ENCODE results near the gene CAPN14.

Gene CAPN14, protein sequence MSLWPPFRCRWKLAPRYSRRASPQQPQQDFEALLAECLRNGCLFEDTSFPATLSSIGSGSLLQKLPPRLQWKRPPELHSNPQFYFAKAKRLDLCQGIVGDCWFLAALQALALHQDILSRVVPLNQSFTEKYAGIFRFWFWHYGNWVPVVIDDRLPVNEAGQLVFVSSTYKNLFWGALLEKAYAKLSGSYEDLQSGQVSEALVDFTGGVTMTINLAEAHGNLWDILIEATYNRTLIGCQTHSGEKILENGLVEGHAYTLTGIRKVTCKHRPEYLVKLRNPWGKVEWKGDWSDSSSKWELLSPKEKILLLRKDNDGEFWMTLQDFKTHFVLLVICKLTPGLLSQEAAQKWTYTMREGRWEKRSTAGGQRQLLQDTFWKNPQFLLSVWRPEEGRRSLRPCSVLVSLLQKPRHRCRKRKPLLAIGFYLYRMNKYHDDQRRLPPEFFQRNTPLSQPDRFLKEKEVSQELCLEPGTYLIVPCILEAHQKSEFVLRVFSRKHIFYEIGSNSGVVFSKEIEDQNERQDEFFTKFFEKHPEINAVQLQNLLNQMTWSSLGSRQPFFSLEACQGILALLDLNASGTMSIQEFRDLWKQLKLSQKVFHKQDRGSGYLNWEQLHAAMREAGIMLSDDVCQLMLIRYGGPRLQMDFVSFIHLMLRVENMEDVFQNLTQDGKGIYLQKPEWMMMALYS

GRCh38 chr2:31217465-31218200 is at the start of gene CAPN14:
CAPN14 (minus strand) TSS chr2:31217515; CDS start chr2:31205447, 12,068 bp downstream.
- no peak for DNase-seq (ENCODE audit: low read depth, low spot score)

DNA sequence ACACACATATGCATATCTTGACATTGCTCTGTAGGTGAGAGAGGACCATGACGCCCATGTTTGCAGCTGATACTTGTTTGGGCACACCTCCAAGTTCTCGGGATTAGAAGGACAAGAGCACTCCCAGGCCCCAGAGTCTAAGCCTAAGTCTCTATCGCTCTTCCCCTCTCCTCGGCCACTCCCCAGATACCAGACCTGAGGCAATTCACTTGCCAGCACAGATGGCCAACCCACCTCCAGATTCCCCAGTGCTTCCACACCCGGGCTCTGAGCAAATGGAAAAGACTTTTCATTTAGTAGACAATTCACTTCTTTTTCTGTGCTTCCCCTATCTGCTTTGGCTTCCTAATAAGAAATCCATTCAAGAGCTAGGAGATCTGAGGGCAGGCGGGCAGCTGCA is 49.5 kb upstream of the CAPN14 start:
- DNase-seq (ENCODE audit: low read depth, low spot score) = no peak

GRCh38 chr2:31265234-31265633 is 47.9 kb upstream of the CAPN14 start:
- DNase-seq (ENCODE audit: low read depth, low spot score) = no peak

DNA sequence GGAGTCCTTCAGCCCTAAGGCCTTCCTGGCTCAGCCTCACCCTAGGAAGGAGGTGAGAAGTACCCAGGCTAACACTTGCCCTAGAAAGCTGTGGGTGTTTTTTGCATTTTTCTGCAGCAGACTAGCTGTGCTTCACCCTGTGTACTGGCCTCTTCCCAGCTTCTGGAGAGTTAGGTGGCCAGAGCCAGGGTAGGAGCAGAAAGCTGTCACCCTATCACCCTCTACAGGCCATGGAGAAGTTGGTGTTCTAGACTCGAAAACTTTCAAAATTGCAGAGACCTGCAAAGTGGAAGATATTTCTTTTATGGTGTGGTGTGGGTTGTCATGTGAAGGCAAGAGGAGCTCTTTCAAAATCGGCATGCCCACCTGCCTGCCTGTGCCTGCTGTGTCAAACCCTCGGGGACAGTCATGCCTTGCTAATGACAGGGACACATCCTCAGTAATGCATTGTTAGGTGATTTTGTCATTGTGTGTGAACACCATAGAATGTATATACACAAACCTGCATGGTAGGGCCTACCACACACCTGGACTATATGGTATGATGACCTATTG is 46.4 kb upstream of the CAPN14 start:
- DNase-seq (ENCODE audit: low read depth, low spot score) = no peak

- DNase-seq (ENCODE audit: low read depth, low spot score) = no peak
Observed at GRCh38 chr2:31260870-31261269, 43.6 kb upstream of the CAPN14 start.

GRCh38 chr2:31259075-31259474 is 41.8 kb upstream of the CAPN14 start:
- DNase-seq (ENCODE audit: low read depth, low spot score) = no peak

- DNase-seq (ENCODE audit: low read depth, low spot score) = no peak
Observed at GRCh38 chr2:31258351-31258750, 41.0 kb upstream of the CAPN14 start.

DNA sequence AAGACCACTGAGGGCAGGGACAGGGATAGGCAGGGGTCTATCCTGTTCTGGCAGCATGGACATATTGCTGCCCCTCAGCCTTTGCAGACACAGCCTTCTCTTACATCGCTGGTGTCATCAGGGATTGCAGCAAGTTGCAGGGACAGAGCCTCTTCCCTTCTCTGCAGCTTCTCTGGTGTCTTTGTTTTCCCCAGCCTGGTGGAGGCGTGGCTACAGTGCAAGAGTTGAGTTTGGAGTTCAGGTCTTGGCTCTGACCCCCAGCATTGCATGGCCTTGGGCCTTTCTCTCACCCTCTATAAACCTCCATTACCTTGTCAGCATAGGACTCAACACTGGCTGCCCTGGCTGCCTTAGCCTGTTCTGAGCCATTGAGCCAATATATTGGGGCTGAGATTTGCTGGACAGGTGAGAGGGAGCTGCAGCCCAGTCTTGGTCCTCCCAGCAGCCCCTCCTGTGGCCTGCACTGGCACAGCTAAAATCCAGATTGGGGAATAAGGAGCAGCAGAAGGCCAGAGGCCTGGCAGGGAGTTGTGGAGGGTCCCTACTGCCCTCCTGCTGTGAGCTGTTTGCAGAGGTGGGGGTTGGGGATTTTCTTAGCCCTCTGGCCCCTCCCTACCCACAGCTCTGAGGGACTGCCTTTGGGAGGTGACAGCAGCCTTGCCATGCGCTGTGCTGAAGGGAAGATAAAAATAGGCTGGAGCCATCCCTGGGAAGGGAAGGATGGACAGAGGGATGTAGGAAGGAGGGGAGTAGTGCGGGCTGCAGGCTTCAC is 39.5 kb upstream of the CAPN14 start:
- no peak for DNase-seq (ENCODE audit: low read depth, low spot score)

- no peak for DNase-seq (ENCODE audit: low read depth, low spot score)
Observed at GRCh38 chr2:31255911-31256571, 38.7 kb upstream of the CAPN14 start.

GRCh38 chr2:31254237-31255203 is 37.2 kb upstream of the CAPN14 start:
- DNase-seq (ENCODE audit: low read depth, low spot score) = no peak

DNA sequence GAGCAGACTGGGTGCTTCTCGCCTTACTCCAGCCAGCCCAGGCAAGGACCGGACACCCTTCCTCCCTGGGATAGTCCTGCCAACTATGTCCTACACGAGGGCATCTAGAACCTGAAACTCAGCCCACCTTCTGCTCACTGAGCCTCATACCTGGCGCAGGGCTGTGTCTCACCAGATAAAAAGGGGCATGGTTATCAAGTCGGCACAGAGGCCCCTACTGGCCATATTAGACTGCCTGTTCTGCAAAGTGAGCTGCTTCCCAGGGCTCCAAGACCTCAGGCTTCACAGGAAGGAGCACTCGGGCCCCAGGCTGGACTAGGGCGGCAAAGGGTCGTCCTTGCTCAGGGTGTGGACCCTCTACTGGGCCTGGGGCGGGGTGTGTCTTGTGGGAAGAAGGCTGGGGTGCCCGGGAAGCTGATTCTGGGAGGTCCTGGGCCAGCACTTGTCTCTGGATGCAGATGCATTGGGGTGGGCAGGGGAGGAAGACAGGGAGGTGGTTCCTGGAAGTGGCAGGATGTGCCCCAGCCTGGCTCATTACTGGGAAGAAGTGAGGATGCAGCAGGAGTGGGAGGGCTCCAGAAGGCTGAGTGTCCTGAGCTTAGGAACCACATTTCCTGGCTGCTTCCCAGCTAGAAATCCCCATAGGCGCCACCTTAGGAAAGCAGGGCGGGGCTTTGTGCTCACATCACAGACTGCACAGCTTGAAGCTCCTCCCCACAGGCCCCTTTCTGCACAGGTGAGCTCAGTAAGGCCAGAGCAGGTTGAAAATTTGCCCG is 36.2 kb upstream of the CAPN14 start:
- no peak for DNase-seq (ENCODE audit: low read depth, low spot score)

DNA sequence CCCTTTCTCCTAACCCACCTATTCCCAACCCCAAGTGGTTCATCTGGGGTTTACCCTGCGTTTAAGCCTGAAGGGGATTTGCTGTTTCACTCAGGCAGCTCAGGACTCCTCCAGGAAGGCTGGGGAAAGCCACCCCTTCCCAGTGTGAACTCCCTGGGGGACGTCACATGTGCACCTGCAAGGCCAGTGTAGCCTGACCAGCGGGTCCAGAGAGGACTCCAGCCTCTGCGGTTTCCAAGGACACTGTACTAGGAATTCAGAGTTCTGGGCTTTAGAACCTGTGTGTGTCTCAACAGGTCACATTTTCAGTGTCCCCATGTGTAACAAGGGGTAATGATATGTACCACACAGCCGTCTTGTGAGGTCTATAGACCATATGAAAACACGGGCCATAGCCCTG is 34.5 kb upstream of the CAPN14 start:
- DNase-seq (ENCODE audit: low read depth, low spot score) = no peak

GRCh38 chr2:31251018-31251417 is 33.7 kb upstream of the CAPN14 start:
- no peak for DNase-seq (ENCODE audit: low read depth, low spot score)

DNA sequence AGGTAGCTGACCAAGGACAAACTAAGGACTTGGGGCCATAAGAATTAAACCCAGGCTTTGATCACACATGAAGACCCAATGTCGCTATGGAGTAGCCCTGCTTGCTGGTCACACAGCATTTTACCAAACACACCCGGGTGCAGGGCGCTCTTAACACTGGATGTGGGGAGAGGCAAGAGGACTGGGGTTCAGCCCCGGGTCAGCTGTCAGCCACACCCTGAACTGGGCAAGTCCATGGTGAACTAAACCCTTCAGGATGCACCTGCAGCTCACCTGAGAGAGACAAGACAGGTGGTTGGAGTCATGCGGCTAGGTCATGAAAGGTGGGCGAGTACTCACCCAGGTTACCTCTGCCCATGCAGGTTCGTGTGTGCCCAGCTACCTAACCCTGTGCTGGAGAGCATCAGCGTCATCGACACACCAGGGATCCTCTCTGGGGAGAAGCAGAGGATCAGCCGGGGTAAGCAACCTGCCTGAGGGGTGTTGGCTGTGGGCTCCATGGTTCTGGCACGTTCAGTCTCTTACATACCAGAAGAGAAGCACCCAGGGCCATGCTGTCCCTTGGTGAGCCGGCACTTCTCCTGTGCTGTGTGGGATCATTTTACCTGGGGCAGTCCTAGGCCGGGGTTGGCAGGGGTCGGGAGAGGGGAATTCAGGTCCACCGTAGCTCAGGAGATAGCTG is 31.8 kb upstream of the CAPN14 start:
- no peak for DNase-seq (ENCODE audit: low read depth, low spot score)

DNA sequence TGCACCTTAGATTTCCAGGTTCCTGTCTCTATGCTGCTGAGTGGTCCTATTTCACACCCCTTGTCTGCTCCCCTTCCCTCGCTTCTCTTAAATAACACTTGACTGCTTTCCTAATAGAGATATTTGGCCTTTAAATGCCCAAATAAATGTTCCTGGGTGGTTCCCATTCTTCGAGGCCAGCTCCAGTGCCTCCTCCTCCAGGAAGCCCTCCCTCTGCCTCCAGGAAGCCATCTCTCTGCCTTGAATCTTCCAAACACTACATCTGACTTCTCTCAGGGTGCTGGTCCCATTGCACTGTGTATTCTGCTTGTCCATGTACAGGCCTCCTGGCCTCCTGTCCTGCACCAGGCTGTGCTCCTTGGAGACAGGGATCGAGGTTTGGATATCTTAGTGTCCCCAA is 30.8 kb upstream of the CAPN14 start:
- DNase-seq (ENCODE audit: low read depth, low spot score) = no peak

GRCh38 chr2:31247711-31248110 is 30.4 kb upstream of the CAPN14 start:
- DNase-seq (ENCODE audit: low read depth, low spot score) = no peak

DNA sequence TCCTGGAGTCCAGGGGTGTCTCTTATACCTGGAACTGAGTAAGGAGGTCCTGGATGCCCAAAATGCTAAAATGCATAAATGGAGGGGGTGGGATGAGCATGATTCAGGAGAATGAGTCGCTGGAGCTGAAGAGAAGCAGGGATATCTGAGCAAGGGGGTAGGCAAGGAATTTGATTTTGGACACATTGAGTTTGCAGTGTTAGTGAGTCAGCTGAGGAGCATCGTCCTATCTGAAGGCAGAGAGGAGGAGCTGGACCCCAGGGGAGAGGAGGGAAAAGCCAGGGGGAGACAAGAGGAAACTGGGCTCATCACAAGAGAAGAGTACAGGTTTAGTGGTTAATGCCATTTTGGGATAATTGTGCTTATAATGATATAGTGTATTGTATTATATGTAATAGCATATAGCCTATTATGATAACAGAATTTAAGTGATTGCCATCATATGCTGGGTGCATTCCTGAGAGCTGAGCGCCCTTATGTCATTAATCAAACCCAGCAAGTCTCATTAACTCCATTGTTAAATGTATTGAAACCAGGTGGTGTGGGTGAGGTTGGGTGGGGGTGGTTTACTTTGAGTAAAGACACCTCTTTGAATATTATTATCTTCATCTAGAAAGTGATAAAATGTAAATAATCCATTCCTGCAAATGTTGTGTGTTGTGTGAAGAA is 29.0 kb upstream of the CAPN14 start:
- no peak for DNase-seq (ENCODE audit: low read depth, low spot score)

GRCh38 chr2:31244101-31244500 is 26.8 kb upstream of the CAPN14 start:
- no peak for DNase-seq (ENCODE audit: low read depth, low spot score)

Data from iPS DF 19.7 (cell line).